Retina (tissue), 1 donor: ENCODE data around the gene SPPL3.
A peak's percentile ranks its signal among the peaks of the same experiment; 100 is the strongest.
"Not testable (repeated sequence)": the region's sequence is repeated elsewhere in the genome, so short reads cannot be mapped to it uniquely, and the experiment has no call there.

ENCODE experiments used
- DNase-seq: peaks from one replicate; pipeline ENCODE4 v3.0.0-alpha.2; 2016

SPPL3 gene

GRCh38 chr12:120917748-120918147 lies 13.6 kb upstream of the SPPL3 start:
- no peak for DNase-seq

GRCh38 chr12:120916561-120916960 lies 12.4 kb upstream of the SPPL3 start:
- DNase-seq: no peak

GRCh38 chr12:120914794-120915193 lies 10.6 kb upstream of the SPPL3 start:
- no peak for DNase-seq

- DNase-seq: no peak
Observed at GRCh38 chr12:120909633-120910298, 5.6 kb upstream of the SPPL3 start.

GRCh38 chr12:120905856-120906384 lies 1.8 kb upstream of the SPPL3 start:
- DNase-seq: no peak

GRCh38 chr12:120903412-120904196 lies 554 bp downstream of the SPPL3 start:
- peak; percentile 57 for DNase-seq

GRCh38 chr12:120902846-120903411 lies 1.2 kb downstream of the SPPL3 start:
- no peak for DNase-seq

- no peak for DNase-seq
Observed at GRCh38 chr12:120901818-120902217, 2.3 kb downstream of the SPPL3 start.

GRCh38 chr12:120901101-120901500 lies 3.1 kb downstream of the SPPL3 start:
- DNase-seq: not testable (repeated sequence)

GRCh38 chr12:120895532-120895931 lies 8.6 kb downstream of the SPPL3 start:
- DNase-seq: no peak

GRCh38 chr12:120892265-120892664 lies 11.9 kb downstream of the SPPL3 start:
- DNase-seq: no peak

GRCh38 chr12:120890963-120891362 lies 13.2 kb downstream of the SPPL3 start:
- DNase-seq: no peak

GRCh38 chr12:120887253-120888043 lies 16.7 kb downstream of the SPPL3 start:
- no peak for DNase-seq

- DNase-seq: no peak
Observed at GRCh38 chr12:120886199-120887018, 17.7 kb downstream of the SPPL3 start.

- DNase-seq: no peak
Observed at GRCh38 chr12:120885521-120885920, 18.6 kb downstream of the SPPL3 start.

- DNase-seq: no peak
Observed at GRCh38 chr12:120884644-120885043, 19.5 kb downstream of the SPPL3 start.

- no peak for DNase-seq
Observed at GRCh38 chr12:120882055-120882555, 22.1 kb downstream of the SPPL3 start.

GRCh38 chr12:120879718-120880300 lies 24.3 kb downstream of the SPPL3 start:
- no peak for DNase-seq

GRCh38 chr12:120879102-120879501 lies 25.1 kb downstream of the SPPL3 start:
- no peak for DNase-seq

- DNase-seq: no peak
Observed at GRCh38 chr12:120874547-120875245, 29.5 kb downstream of the SPPL3 start.

GRCh38 chr12:120873226-120873625 lies 30.9 kb downstream of the SPPL3 start:
- no peak for DNase-seq
